ENCODE measurements around the gene WNK4. TPM values are rescaled to one million over a fixed set of nuclear protein-coding genes. Genes with fewer than 3 reads are reported as not detected.

The WNK4 gene
- total RNA-seq, 1 experiment from 2014 or later, result 11.9 TPM

DNA sequence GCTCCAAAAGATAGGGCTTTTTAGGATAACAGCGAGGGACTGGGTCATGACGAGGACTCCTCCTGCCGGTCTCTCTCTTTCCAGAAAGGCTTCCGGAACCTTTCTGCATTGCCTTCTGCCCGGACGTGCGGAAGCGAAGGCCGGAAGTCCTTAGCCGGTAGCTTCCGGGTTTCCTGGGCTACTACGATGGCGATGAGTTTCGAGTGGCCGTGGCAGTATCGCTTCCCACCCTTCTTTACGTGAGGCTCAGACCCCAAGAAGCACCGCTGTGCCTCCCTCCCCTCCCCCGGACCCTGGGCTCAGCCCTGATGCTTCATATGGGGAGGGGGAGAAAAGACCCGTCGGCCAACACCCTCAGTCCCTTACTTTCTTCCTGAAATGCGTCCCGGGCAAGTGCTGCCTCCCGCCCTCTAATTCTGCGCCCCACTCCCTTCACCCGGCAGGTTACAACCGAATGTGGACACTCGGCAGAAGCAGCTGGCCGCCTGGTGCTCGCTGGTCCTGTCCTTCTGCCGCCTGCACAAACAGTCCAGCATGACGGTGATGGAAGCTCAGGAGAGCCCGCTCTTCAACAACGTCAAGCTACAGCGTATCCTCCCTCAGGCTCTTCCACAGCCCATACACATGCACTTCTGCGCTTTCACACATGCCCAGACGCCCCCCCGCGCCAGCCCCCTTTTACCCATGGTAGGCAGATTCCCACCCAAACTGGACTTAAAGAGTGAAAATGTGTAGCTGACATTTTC lies 6.9 kb upstream of the WNK4 start, which contains the start of gene VPS25:
Gene VPS25, plus strand, starts transcription at position 160 of the 746 bp plus-strand sequence. Its CDS starts 27 bp downstream, at position 187.
- peak within 1 kb of the TSS; percentile 92 for H2AFZ ChIP-seq
- CTCF ChIA-PET, result interaction anchor here (0.6 kb wide), 2 partner anchors 53 to 893 kb away, joined by 5 to 16 read pairs; no protein-coding TSS in a partner anchor
- DNase-seq, result peak; percentile 65 to 74
- H3K4me3 ChIP-seq, result peak within 1 kb of the TSS; percentile 98
- H3K36me3 ChIP-seq (ENCODE audit: low read depth), result peaks cover 21% of the 10 kb centered on the region
- POLR2A ChIA-PET (ENCODE audit: unreplicated experiment), result interaction anchor here (0.5 to 0.8 kb wide), 5 partner anchors 14 to 942 kb away, joined by 3 to 9 read pairs (median 4); no protein-coding TSS in a partner anchor
- H3K4me1 ChIP-seq (replicated peaks; ENCODE audit: insufficient read depth), result peaks cover 14% of the 10 kb centered on the region
- H3K27me3 ChIP-seq (ENCODE audit: insufficient read depth, low read depth), result no peaks in the 10 kb centered on the region
- H3K79me2 ChIP-seq (ENCODE audit: low read depth), result peaks cover 23% of the 10 kb centered on the region
- no peaks in the 10 kb centered on the region for H3K9me3 ChIP-seq (ENCODE audit: insufficient read depth, low read depth)
- BruUV-seq (replicated peaks), result TSS peak; percentile 65
- peaks cover 24% of the 10 kb centered on the region; the same call in 1 of the 2 replicates for H3F3A ChIP-seq (ENCODE audit: insufficient read depth, low read depth)
- peak within 1 kb of the TSS; percentile 88 for H3K27ac ChIP-seq
- H4K20me1 ChIP-seq (ENCODE audit: insufficient read depth), result no peaks in the 10 kb centered on the region
- intact Hi-C loops (cut with micrococcal nuclease; ENCODE audit: unreplicated experiment), result no loop called here
- H3K9me2 ChIP-seq (ENCODE audit: insufficient read depth), result no peaks in the 10 kb centered on the region
- H3K4me2 ChIP-seq, result peak within 1 kb of the TSS; percentile 98
- TF ChIP-seq, protein P1, sequence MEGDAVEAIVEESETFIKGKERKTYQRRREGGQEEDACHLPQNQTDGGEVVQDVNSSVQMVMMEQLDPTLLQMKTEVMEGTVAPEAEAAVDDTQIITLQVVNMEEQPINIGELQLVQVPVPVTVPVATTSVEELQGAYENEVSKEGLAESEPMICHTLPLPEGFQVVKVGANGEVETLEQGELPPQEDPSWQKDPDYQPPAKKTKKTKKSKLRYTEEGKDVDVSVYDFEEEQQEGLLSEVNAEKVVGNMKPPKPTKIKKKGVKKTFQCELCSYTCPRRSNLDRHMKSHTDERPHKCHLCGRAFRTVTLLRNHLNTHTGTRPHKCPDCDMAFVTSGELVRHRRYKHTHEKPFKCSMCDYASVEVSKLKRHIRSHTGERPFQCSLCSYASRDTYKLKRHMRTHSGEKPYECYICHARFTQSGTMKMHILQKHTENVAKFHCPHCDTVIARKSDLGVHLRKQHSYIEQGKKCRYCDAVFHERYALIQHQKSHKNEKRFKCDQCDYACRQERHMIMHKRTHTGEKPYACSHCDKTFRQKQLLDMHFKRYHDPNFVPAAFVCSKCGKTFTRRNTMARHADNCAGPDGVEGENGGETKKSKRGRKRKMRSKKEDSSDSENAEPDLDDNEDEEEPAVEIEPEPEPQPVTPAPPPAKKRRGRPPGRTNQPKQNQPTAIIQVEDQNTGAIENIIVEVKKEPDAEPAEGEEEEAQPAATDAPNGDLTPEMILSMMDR (conservative IDR thresholded peaks at IDR 0.05), result no peak
- no peak for TF ChIP-seq EZH2 (IDR thresholded peaks at IDR 0.05; ENCODE audit: low read depth)

DNA sequence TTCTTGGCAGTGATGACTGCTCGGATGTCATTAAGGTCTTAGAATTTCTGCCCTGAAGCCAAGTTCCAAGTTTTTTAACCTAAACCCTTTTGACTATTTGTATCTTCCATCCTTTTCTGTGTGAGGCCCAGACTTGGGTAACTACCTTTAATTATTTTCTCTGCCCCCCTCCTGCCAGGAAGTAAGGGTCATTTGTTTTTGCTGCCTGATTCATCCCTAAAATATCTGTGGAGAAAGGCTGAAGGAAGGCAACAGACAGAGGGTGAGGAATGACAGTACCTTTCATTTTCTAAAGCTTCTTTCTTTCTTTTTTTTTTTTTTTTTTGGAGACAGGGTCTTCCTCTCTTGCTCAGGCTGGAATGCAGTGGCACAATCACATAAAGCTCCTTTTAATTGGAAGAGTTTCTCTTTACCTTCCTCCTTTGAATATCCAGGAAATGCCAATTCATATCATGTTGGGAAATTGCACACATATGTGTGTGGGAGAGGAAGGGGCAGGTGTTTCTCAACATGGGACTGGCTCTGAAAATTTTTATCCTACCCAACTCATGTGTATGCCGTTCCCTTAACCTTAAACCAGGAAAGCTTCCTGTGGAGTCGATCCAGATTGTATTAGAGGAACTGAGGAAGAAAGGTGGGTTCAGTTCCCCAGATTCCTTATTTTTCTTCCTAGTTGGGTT lies 6.2 kb upstream of the WNK4 start:
- H3K9me2 ChIP-seq (ENCODE audit: insufficient read depth), result no peaks in the 10 kb centered on the region
- H3K9me3 ChIP-seq (ENCODE audit: insufficient read depth, low read depth), result no peaks in the 10 kb centered on the region
- CTCF ChIA-PET, result interaction anchor here (0.5 to 0.6 kb wide), 2 partner anchors 126 to 893 kb away, joined by 3 to 16 read pairs; no protein-coding TSS in a partner anchor
- H2AFZ ChIP-seq, result peak overlapping the region; percentile 92
- POLR2A ChIA-PET (ENCODE audit: unreplicated experiment), result interaction anchor here (0.5 kb wide), 1 partner anchor 38 kb away, joined by 3 read pairs; no protein-coding TSS in a partner anchor
- TF ChIP-seq EZH2 (IDR thresholded peaks at IDR 0.05; ENCODE audit: low read depth), result no peak
- TF ChIP-seq, protein P1 (conservative IDR thresholded peaks at IDR 0.05), result no peak
- no TSS peak for BruUV-seq (replicated peaks)
- H3K4me3 ChIP-seq, result peak overlapping the region; percentile 98
- H3K4me1 ChIP-seq (replicated peaks; ENCODE audit: insufficient read depth), result peaks cover 14% of the 10 kb centered on the region
- H3K36me3 ChIP-seq (ENCODE audit: low read depth), result peaks cover 21% of the 10 kb centered on the region
- no peaks in the 10 kb centered on the region for H4K20me1 ChIP-seq (ENCODE audit: insufficient read depth)
- H3K27me3 ChIP-seq (ENCODE audit: insufficient read depth, low read depth), result no peaks in the 10 kb centered on the region
- intact Hi-C loops (cut with micrococcal nuclease; ENCODE audit: unreplicated experiment), result no loop called here
- peak in 1 of 2 experiments; percentile 61 for DNase-seq
- H3K79me2 ChIP-seq (ENCODE audit: low read depth), result peaks cover 23% of the 10 kb centered on the region
- peaks cover 27% of the 10 kb centered on the region; the same call in 1 of the 2 replicates for H3F3A ChIP-seq (ENCODE audit: insufficient read depth, low read depth)
- H3K4me2 ChIP-seq, result peak overlapping the region; percentile 98
- H3K27ac ChIP-seq, result peak overlapping the region; percentile 88

- Histone ChIP-seq H4K20me1 (ENCODE audit: insufficient read depth) (no peaks in the 10 kb centered on the region), H3K27me3 (ENCODE audit: insufficient read depth, low read depth) (no peaks in the 10 kb centered on the region), H3K4me2 (no peak overlapping the region), H3K9me3 (ENCODE audit: insufficient read depth, low read depth) (no peaks in the 10 kb centered on the region), H3K27ac (no peak overlapping the region), H3K79me2 (ENCODE audit: low read depth) (peaks cover 23% of the 10 kb centered on the region), H3K4me1 (replicated peaks; ENCODE audit: insufficient read depth) (peaks cover 14% of the 10 kb centered on the region), H3F3A (ENCODE audit: insufficient read depth, low read depth) (peaks cover 27% of the 10 kb centered on the region; the same call in 1 of the 2 replicates), H3K36me3 (ENCODE audit: low read depth) (peaks cover 27% of the 10 kb centered on the region), H3K9me2 (ENCODE audit: insufficient read depth) (no peaks in the 10 kb centered on the region), H2AFZ (no peak overlapping the region), H3K4me3 (no peak overlapping the region)
- ChIA-PET POLR2A (ENCODE audit: unreplicated experiment) (no interaction called here), CTCF (no interaction called here)
- TF ChIP-seq EZH2 (IDR thresholded peaks at IDR 0.05; ENCODE audit: low read depth), result no peak
- TF ChIP-seq, protein P1 (conservative IDR thresholded peaks at IDR 0.05), result no peak
- intact Hi-C loops (cut with micrococcal nuclease; ENCODE audit: unreplicated experiment), result no loop called here
- DNase-seq, result no peak
- BruUV-seq (replicated peaks), result no TSS peak
Measured at GRCh38 chr17:42775534-42776098, 4.8 kb upstream of the WNK4 start.
